Measurements from ENCODE around the gene SMIM22.

The SMIM22 gene

GRCh38 chr16:4814542-4815173, 19.5 kb downstream of the SMIM22 start:
- no peak for DNase-seq (ENCODE audit: low read depth in 4 of 4, low spot score in 1 of 4)

GRCh38 chr16:4820652-4821051, 25.5 kb downstream of the SMIM22 start:
- DNase-seq (ENCODE audit: low read depth in 4 of 4, low spot score in 1 of 4): no peak

- no peak for DNase-seq (ENCODE audit: low read depth in 4 of 4, low spot score in 1 of 4)
Measured at GRCh38 chr16:4825196-4825595, 30.0 kb downstream of the SMIM22 start.

- no peak for DNase-seq (ENCODE audit: low read depth in 4 of 4, low spot score in 1 of 4)
Measured at GRCh38 chr16:4826526-4826925, 31.4 kb downstream of the SMIM22 start.

GRCh38 chr16:4826980-4827379, 31.8 kb downstream of the SMIM22 start:
- no peak for DNase-seq (ENCODE audit: low read depth in 4 of 4, low spot score in 1 of 4)

- DNase-seq (ENCODE audit: low read depth in 4 of 4, low spot score in 1 of 4): no peak
Measured at GRCh38 chr16:4828567-4829321, 33.6 kb downstream of the SMIM22 start.

- no peak for DNase-seq (ENCODE audit: low read depth in 4 of 4, low spot score in 1 of 4)
Measured at GRCh38 chr16:4830408-4830807, 35.2 kb downstream of the SMIM22 start.

- DNase-seq (ENCODE audit: low read depth in 4 of 4, low spot score in 1 of 4): no peak
Measured at GRCh38 chr16:4831616-4832015, 36.4 kb downstream of the SMIM22 start.

- DNase-seq (ENCODE audit: low read depth in 4 of 4, low spot score in 1 of 4): no peak
Measured at GRCh38 chr16:4832698-4833343, 37.7 kb downstream of the SMIM22 start.

GRCh38 chr16:4833584-4833983, 38.4 kb downstream of the SMIM22 start:
- no peak for DNase-seq (ENCODE audit: low read depth in 4 of 4, low spot score in 1 of 4)

- no peak for DNase-seq (ENCODE audit: low read depth in 4 of 4, low spot score in 1 of 4)
Measured at GRCh38 chr16:4836727-4837126, 41.6 kb downstream of the SMIM22 start.

GRCh38 chr16:4837733-4838501, 42.7 kb downstream of the SMIM22 start:
- DNase-seq (ENCODE audit: low read depth in 4 of 4, low spot score in 1 of 4): no peak

- no peak for DNase-seq (ENCODE audit: low read depth in 4 of 4, low spot score in 1 of 4)
Measured at GRCh38 chr16:4839942-4840341, 44.8 kb downstream of the SMIM22 start.

- no peak for DNase-seq (ENCODE audit: low read depth in 4 of 4, low spot score in 1 of 4)
Measured at GRCh38 chr16:4840984-4841383, 45.8 kb downstream of the SMIM22 start.
